Loucy (cell line): Measurements from ENCODE around the gene HIP1.

Experiments used
- H2AFZ ChIP-seq: fragments of 200-600 bp; sonication (generic); 2 replicates; pipeline ENCODE4 v1.6.0; 2016; ENCODE audit warnings: antibody characterized with exemption, mild to moderate bottlenecking, low read length, moderate library complexity
- H3F3A ChIP-seq: fragments of 200-600 bp; 2 replicates; pipeline ENCODE4 v1.6.0; 2016; ENCODE audit warnings: antibody characterized with exemption, low read depth, mild to moderate bottlenecking
- H3K27me3 ChIP-seq: fragments of 200-600 bp; sonication (generic); 2 replicates; pipeline ENCODE4 v1.6.1; 2014; ENCODE audit warnings: low read length, mild to moderate bottlenecking; ENCODE audit not compliant: insufficient read depth, poor library complexity, severe bottlenecking
- H3K36me3 ChIP-seq: fragments of 200-600 bp; sonication (generic); 2 replicates; pipeline ENCODE4 v1.6.1; 2016; ENCODE audit warnings: low read length; ENCODE audit not compliant: insufficient read depth
- H3K4me1 ChIP-seq: fragments of 200-600 bp; sonication (generic); 2 replicates; pipeline ENCODE4 v1.5.1; 2014; ENCODE audit warnings: low read length, mild to moderate bottlenecking; ENCODE audit not compliant: insufficient read depth, poor library complexity, severe bottlenecking
- H3K4me2 ChIP-seq: fragments of 200-600 bp; sonication (generic); 2 replicates; pipeline ENCODE4 v1.6.0; 2014; ENCODE audit warnings: antibody characterized with exemption, low read length, low read depth, mild to moderate bottlenecking; ENCODE audit not compliant: poor library complexity, severe bottlenecking
- H3K4me3 ChIP-seq: fragments of 200-600 bp; sonication (generic); 2 replicates; pipeline ENCODE4 v1.5.1; 2014; ENCODE audit warnings: low read length, mild to moderate bottlenecking, mixed read lengths; ENCODE audit not compliant: poor library complexity, severe bottlenecking
- H3K79me2 ChIP-seq: fragments of 200-600 bp; sonication (generic); 2 replicates; pipeline ENCODE4 v1.6.1; 2014; ENCODE audit warnings: low read length; ENCODE audit not compliant: insufficient read depth
- H3K9ac ChIP-seq: fragments of 200-600 bp; sonication (generic); 2 replicates; pipeline ENCODE4 v1.6.0; 2014; ENCODE audit warnings: mild to moderate bottlenecking, low read depth, low read length, moderate library complexity; ENCODE audit not compliant: poor library complexity, severe bottlenecking
- H3K9me2 ChIP-seq: fragments of 200-600 bp; sonication (generic); replicated peaks from 2 replicates; pipeline ENCODE4 v1.6.1; 2016; ENCODE audit warnings: low read depth, low read length, mixed read lengths
- H3K9me3 ChIP-seq: fragments of 200-600 bp; sonication (generic); 2 replicates; pipeline ENCODE4 v1.6.1; 2014; ENCODE audit warnings: mild to moderate bottlenecking, antibody characterized with exemption, low read length, low read depth; ENCODE audit not compliant: insufficient read depth
- H4K20me1 ChIP-seq: fragments of 200-600 bp; sonication (generic); 2 replicates; pipeline ENCODE4 v1.6.0; 2014; ENCODE audit warnings: antibody characterized with exemption, low read length, mild to moderate bottlenecking; ENCODE audit not compliant: insufficient read depth, poor library complexity, severe bottlenecking
- CTCF ChIP-seq: fragments of 200-600 bp; sonication (generic); conservative IDR thresholded peaks from 2 replicates; pipeline ENCODE4 v1.5.1; 2014; ENCODE audit warnings: mild to moderate bottlenecking, antibody characterized with exemption, low read length
- EZH2phosphoT487 ChIP-seq: fragments of 200-600 bp; IDR thresholded peaks from 2 replicates; pipeline ENCODE4 v1.6.1; 2018; ENCODE audit warnings: antibody characterized with exemption, mild to moderate bottlenecking, moderate library complexity, borderline replicate concordance

HIP1 gene

GRCh38 chr7:75743455-75743859 lies 4.7 kb upstream of the HIP1 start:
- H3K9me2 ChIP-seq: no peaks in the 10 kb centered on the region
- no peak for TF ChIP-seq EZH2phosphoT487
- TF ChIP-seq CTCF: no peak
- H3K4me3 ChIP-seq: no peak overlapping the region
- H3K4me2 ChIP-seq: no peak overlapping the region
- no peak overlapping the region for H3K9ac ChIP-seq
- H3K27me3 ChIP-seq: peaks cover 3% of the 10 kb centered on the region
- H2AFZ ChIP-seq: no peak overlapping the region
- no peaks in the 10 kb centered on the region for H3K79me2 ChIP-seq
- no peaks in the 10 kb centered on the region for H3F3A ChIP-seq
- no peaks in the 10 kb centered on the region for H3K36me3 ChIP-seq
- H3K9me3 ChIP-seq: no peaks in the 10 kb centered on the region
- no peaks in the 10 kb centered on the region for H4K20me1 ChIP-seq
- peaks cover 2% of the 10 kb centered on the region for H3K4me1 ChIP-seq

GRCh38 chr7:75740846-75741497 lies 2.2 kb upstream of the HIP1 start:
- no peak overlapping the region for H3K4me3 ChIP-seq
- H3K9ac ChIP-seq: no peak overlapping the region
- TF ChIP-seq CTCF (no peak), EZH2phosphoT487 (no peak)
- no peaks in the 10 kb centered on the region for H3K9me2 ChIP-seq
- no peaks in the 10 kb centered on the region for H3K9me3 ChIP-seq
- H4K20me1 ChIP-seq: no peaks in the 10 kb centered on the region
- H3K36me3 ChIP-seq: no peaks in the 10 kb centered on the region
- peaks cover 9% of the 10 kb centered on the region for H3K4me1 ChIP-seq
- peaks cover 15% of the 10 kb centered on the region for H3K27me3 ChIP-seq
- no peak overlapping the region for H3K4me2 ChIP-seq
- no peak overlapping the region for H2AFZ ChIP-seq
- H3F3A ChIP-seq: no peaks in the 10 kb centered on the region
- no peaks in the 10 kb centered on the region for H3K79me2 ChIP-seq

GRCh38 chr7:75739796-75740672 lies 1.3 kb upstream of the HIP1 start:
- Histone ChIP-seq H3K36me3 (no peaks in the 10 kb centered on the region), H3K9me2 (no peaks in the 10 kb centered on the region), H2AFZ (peak overlapping the region; percentile 91), H3K9me3 (no peaks in the 10 kb centered on the region), H3K27me3 (peaks cover 15% of the 10 kb centered on the region), H3K79me2 (no peaks in the 10 kb centered on the region), H3K4me2 (peak overlapping the region; percentile 67), H4K20me1 (no peaks in the 10 kb centered on the region), H3K4me1 (peaks cover 9% of the 10 kb centered on the region), H3F3A (no peaks in the 10 kb centered on the region), H3K9ac (peak overlapping the region; percentile 47), H3K4me3 (peak overlapping the region; percentile 72)
- TF ChIP-seq CTCF (no peak), EZH2phosphoT487 (no peak)
